ENCODE measurements around the gene CCDC122. TPM values are rescaled to one million over a fixed set of nuclear protein-coding genes. Genes with fewer than 3 reads are reported as not detected.

The CCDC122 gene
- total and polyA plus RNA-seq, 10 of the 15 experiments (the other 5 are each of a cell fraction or from before 2014, with no cell fraction given): 1.0 to 4.5 (median 2.9) TPM; not detected in 1

DNA sequence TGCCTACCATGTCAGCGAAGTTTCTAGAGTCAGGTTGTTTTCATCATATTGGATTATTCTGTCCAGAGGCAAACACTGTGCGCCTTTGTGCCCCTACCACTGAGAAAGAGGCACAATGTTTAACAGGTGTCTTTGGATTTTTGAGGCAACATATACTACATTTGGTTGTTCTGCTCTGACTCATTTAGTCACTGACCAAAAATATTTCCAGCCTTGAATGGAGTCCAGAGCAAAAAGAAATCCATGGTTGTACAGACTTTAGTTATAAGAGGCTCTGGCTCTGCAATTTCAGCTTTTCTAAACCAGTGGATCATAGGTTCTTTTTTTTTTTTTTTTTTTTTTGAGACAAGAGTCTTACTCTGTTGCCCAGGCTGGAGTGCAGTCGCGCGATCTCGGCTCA lies 35.9 kb upstream of the CCDC122 start (continued):
- TF ChIP-seq ZNF24 (IDR thresholded peaks at IDR 0.05) (no peak), TBL1XR1 (IDR thresholded peaks at IDR 0.05; ENCODE audit: low read depth, low read length) (no peak), ZZZ3 (IDR thresholded peaks at IDR 0.05; ENCODE audit: control insufficient read depth, insufficient read length, low read depth) (no peak), ETV6 (conservative IDR thresholded peaks at IDR 0.05 in 1 of 2, IDR thresholded peaks at IDR 0.05 in 1 of 2; ENCODE audit: borderline replicate concordance in 1 of 2, low read depth in 1 of 2) (no peak)
- TF ChIP-seq, protein P1, sequence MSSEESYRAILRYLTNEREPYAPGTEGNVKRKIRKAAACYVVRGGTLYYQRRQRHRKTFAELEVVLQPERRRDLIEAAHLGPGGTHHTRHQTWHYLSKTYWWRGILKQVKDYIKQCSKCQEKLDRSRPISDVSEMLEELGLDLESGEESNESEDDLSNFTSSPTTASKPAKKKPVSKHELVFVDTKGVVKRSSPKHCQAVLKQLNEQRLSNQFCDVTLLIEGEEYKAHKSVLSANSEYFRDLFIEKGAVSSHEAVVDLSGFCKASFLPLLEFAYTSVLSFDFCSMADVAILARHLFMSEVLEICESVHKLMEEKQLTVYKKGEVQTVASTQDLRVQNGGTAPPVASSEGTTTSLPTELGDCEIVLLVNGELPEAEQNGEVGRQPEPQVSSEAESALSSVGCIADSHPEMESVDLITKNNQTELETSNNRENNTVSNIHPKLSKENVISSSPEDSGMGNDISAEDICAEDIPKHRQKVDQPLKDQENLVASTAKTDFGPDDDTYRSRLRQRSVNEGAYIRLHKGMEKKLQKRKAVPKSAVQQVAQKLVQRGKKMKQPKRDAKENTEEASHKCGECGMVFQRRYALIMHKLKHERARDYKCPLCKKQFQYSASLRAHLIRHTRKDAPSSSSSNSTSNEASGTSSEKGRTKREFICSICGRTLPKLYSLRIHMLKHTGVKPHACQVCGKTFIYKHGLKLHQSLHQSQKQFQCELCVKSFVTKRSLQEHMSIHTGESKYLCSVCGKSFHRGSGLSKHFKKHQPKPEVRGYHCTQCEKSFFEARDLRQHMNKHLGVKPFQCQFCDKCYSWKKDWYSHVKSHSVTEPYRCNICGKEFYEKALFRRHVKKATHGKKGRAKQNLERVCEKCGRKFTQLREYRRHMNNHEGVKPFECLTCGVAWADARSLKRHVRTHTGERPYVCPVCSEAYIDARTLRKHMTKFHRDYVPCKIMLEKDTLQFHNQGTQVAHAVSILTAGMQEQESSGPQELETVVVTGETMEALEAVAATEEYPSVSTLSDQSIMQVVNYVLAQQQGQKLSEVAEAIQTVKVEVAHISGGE (CRISPR knock-in tag; IDR thresholded peaks at IDR 0.05): no peak
- TF ChIP-seq, protein P2, sequence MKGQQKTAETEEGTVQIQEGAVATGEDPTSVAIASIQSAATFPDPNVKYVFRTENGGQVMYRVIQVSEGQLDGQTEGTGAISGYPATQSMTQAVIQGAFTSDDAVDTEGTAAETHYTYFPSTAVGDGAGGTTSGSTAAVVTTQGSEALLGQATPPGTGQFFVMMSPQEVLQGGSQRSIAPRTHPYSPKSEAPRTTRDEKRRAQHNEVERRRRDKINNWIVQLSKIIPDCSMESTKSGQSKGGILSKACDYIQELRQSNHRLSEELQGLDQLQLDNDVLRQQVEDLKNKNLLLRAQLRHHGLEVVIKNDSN (IDR thresholded peaks at IDR 0.05; ENCODE audit: borderline replicate concordance, extremely low read length, insufficient read depth, low read depth, low read length): no peak
- TF ChIP-seq, protein P3, sequence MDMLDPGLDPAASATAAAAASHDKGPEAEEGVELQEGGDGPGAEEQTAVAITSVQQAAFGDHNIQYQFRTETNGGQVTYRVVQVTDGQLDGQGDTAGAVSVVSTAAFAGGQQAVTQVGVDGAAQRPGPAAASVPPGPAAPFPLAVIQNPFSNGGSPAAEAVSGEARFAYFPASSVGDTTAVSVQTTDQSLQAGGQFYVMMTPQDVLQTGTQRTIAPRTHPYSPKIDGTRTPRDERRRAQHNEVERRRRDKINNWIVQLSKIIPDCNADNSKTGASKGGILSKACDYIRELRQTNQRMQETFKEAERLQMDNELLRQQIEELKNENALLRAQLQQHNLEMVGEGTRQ (IDR thresholded peaks at IDR 0.05; ENCODE audit: borderline replicate concordance, low read depth, low read length): no peak
